HEK293T (cell line): ENCODE measurements around the gene AGPAT3.

Source experiments
- CTCF ChIA-PET: fragments of 350-600 bp; formaldehyde crosslinking; extraction: SDS; loops from one replicate; lab custom pipeline; 2021; ENCODE audit warnings: antibody characterized with exemption, inconsistent platforms; lab: Yijun Ruan, JAX
- POLR2A ChIA-PET: fragments of 350-600 bp; formaldehyde crosslinking; extraction: SDS; loops from one replicate; lab custom pipeline; 2020; ENCODE audit warnings: antibody characterized with exemption, inconsistent platforms; lab: Yijun Ruan, JAX
- DNase-seq: peaks from one replicate; pipeline ENCODE4 v3.0.0; 2012; ENCODE audit warnings: mixed read lengths; ENCODE audit errors: extremely low spot score
- ARNT ChIP-seq: fragments of 450-650 bp; IDR thresholded peaks from 2 replicates; pipeline ENCODE4 v1.6.1; 2017; ENCODE audit warnings: mild to moderate bottlenecking
- BHLHE40 ChIP-seq: fragments of 450-650 bp; IDR thresholded peaks from 2 replicates; pipeline ENCODE4 v1.6.1; 2016; ENCODE audit warnings: mild to moderate bottlenecking, moderate library complexity, borderline replicate concordance
- CTBP1 ChIP-seq: fragments of 450-650 bp; IDR thresholded peaks from 2 replicates; pipeline ENCODE4 v1.6.1; 2016; ENCODE audit warnings: borderline replicate concordance
- ELF4 ChIP-seq: fragments of 450-650 bp; IDR thresholded peaks from 2 replicates; pipeline ENCODE4 v1.6.1; 2017; ENCODE audit warnings: antibody characterized with exemption
- FOXA1 ChIP-seq: fragments of 450-650 bp; IDR thresholded peaks from 2 replicates; pipeline ENCODE4 v1.6.1; 2016; ENCODE audit warnings: mild to moderate bottlenecking
- FOXK2 ChIP-seq: fragments of 450-650 bp; IDR thresholded peaks from 2 replicates; pipeline ENCODE4 v1.6.1; 2016; ENCODE audit warnings: mild to moderate bottlenecking
- FOXM1 ChIP-seq: fragments of 450-650 bp; IDR thresholded peaks from 2 replicates; pipeline ENCODE4 v1.6.1; 2017; ENCODE audit warnings: mild to moderate bottlenecking, borderline replicate concordance
- HDGF ChIP-seq: fragments of 450-650 bp; IDR thresholded peaks from 2 replicates; pipeline ENCODE4 v1.6.1; 2017; ENCODE audit warnings: antibody characterized with exemption, borderline replicate concordance
- L3MBTL2 ChIP-seq: fragments of 450-650 bp; conservative IDR thresholded peaks from 2 replicates; pipeline ENCODE4 v1.6.1; 2016; ENCODE audit warnings: mild to moderate bottlenecking
- LEF1 ChIP-seq: fragments of 450-650 bp; IDR thresholded peaks from 2 replicates; pipeline ENCODE4 v1.6.1; 2017; ENCODE audit warnings: mild to moderate bottlenecking, borderline replicate concordance
- NFRKB ChIP-seq: fragments of 450-650 bp; IDR thresholded peaks from 2 replicates; pipeline ENCODE4 v1.6.1; 2016; ENCODE audit warnings: mild to moderate bottlenecking, moderate library complexity
- PKNOX1 ChIP-seq: fragments of 450-650 bp; IDR thresholded peaks from 2 replicates; pipeline ENCODE4 v1.6.1; 2016
- SP1 ChIP-seq: fragments of 450-650 bp; IDR thresholded peaks from 2 replicates; pipeline ENCODE4 v1.6.1; 2017
- SUZ12 ChIP-seq: fragments of 450-650 bp; IDR thresholded peaks from 2 replicates; pipeline ENCODE4 v1.6.1; 2016; ENCODE audit warnings: mild to moderate bottlenecking
- TARDBP ChIP-seq: fragments of 450-650 bp; IDR thresholded peaks from 2 replicates; pipeline ENCODE4 v1.6.1; 2016
- ZNF384 ChIP-seq: fragments of 450-650 bp; IDR thresholded peaks from 2 replicates; pipeline ENCODE4 v1.6.1; 2016

AGPAT3 gene

DNA sequence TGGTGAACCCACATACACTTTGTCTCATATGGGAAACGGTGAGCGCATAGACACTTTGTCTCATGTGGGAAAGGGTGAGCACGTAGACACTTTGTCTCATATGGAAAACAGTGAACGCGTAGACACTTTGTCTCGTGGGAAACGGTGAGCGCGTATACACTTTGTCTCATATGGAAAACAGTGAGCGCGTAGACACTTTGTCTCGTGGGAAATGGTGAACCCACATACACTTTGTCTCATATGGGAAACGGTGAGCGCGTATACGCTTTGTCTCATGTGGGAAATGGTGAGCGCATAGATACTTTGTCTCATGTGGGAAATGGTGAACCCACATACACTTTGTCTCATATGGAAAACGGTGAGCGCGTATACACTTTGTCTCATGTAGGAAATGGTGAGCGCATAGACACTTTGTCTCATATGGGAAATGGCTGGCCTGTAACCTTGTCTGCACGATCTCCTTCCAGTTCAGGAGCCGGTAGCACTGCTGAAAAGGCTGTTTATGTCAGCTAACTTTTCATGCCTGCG, 96.4 kb downstream of the AGPAT3 start:
- ChIA-PET CTCF (no interaction called here), POLR2A (no interaction called here)
- TF ChIP-seq FOXK2 (no peak), SUZ12 (no peak), PKNOX1 (no peak), BHLHE40 (no peak)

DNA sequence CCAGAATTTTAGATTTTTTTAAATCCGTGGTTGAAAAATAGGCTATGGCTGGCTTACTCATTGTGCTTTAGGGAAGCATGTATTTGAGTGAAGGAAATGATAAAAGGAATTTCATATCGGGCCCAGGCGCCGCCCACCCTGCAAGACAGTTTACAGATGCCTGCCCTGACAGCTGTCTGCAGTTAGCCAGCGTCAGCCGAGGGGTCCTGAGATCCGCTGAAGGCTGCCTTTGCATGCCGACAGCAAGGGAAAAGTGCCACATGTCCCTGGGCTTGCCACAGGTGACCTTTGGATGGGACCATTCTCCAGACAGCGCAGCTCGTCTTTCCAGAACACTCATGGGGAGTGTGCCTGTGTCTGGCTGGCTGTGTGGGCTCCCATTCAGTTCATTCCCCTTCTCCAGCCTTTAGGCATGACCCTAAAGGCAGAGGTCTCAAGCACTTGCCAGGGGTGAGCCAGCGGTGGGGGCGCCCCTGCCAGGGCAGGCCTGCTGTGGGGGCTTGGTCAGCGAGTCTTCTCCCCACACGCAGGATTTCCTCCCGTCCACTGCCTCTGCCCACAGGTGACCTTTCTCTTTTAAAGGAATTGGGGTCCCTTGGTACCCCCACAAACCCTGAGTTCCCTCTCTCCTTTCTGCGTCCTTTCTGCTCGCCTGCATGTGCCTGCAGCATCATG, 101.0 kb downstream of the AGPAT3 start:
- no peak for DNase-seq
- TF ChIP-seq ELF4: no peak
- TF ChIP-seq CTBP1: no peak
- no peak for TF ChIP-seq ARNT
- no peak for TF ChIP-seq BHLHE40
- TF ChIP-seq NFRKB: no peak
- TF ChIP-seq LEF1: no peak
- no peak for TF ChIP-seq TARDBP
- TF ChIP-seq FOXA1: no peak
- TF ChIP-seq SP1: no peak
- no peak for TF ChIP-seq HDGF
- no peak for TF ChIP-seq FOXM1
- no peak for TF ChIP-seq SUZ12
- no peak for TF ChIP-seq PKNOX1
- TF ChIP-seq ZNF384: no peak
- no peak for TF ChIP-seq FOXK2
- TF ChIP-seq L3MBTL2: no peak
- CTCF ChIA-PET: no interaction called here
- POLR2A ChIA-PET: no interaction called here

More for the DNA sequence above, 96.4 kb downstream of the AGPAT3 start:
- DNase-seq: no peak

DNA sequence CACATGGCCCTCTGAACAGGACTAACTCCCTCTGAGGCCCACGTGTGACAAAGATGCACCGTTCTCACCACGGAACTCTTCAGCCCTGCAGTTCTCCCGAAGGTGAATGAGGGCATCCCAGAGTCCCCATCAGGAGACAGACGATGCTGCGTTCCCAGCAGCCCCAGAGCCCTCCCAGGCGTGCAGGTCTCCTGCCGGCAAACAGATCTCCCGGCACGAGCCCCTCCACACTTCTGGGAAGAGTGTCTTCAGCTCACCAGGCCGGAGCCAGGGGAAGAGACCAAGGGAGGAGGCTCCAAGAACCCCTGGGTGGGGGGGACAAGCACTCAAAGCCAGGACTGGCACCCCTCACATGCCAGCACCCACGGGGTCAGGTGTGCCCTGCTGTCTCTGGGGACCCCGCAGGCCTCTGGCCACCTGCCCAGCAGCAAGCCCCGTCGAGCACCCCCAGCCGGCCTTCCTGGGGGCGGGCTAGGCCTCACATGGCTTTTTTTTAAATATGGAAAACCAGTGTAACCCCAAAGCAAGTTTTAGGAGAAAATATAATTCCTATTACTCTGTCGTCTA, 102.0 kb downstream of the AGPAT3 start:
- CTCF ChIA-PET: no interaction called here
- POLR2A ChIA-PET: no interaction called here
- TF ChIP-seq FOXA1 (no peak), SUZ12 (no peak), BHLHE40 (no peak), LEF1 (no peak), CTBP1 (no peak), TARDBP (no peak), SP1 (no peak), FOXM1 (no peak), L3MBTL2 (no peak), NFRKB (no peak), HDGF (no peak)
- no peak for DNase-seq

DNA sequence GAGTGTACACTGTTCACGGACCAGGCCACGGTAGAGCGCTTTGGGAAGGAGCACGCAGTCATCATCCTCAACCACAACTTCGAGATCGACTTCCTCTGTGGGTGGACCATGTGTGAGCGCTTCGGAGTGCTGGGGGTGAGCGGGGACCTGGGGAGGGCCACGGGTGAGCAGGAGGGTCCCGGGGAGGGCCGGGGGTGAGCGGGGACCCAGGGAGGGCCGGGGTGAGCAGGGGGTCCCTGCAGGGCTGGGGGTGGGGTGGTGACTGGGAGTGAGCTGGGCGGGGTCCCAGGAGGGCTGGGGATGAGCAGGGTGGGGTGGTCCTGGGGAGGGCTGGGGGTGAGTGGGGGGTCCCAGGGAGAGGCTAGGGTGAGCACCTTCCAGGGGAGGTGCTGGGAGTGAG, 103.0 kb downstream of the AGPAT3 start:
- DNase-seq: no peak
- ChIA-PET POLR2A (no interaction called here), CTCF (no interaction called here)
- TF ChIP-seq NFRKB (no peak), BHLHE40 (no peak), PKNOX1 (no peak), HDGF (no peak), SP1 (no peak), FOXA1 (no peak), FOXK2 (no peak), LEF1 (no peak), ZNF384 (no peak), ARNT (no peak)

DNA sequence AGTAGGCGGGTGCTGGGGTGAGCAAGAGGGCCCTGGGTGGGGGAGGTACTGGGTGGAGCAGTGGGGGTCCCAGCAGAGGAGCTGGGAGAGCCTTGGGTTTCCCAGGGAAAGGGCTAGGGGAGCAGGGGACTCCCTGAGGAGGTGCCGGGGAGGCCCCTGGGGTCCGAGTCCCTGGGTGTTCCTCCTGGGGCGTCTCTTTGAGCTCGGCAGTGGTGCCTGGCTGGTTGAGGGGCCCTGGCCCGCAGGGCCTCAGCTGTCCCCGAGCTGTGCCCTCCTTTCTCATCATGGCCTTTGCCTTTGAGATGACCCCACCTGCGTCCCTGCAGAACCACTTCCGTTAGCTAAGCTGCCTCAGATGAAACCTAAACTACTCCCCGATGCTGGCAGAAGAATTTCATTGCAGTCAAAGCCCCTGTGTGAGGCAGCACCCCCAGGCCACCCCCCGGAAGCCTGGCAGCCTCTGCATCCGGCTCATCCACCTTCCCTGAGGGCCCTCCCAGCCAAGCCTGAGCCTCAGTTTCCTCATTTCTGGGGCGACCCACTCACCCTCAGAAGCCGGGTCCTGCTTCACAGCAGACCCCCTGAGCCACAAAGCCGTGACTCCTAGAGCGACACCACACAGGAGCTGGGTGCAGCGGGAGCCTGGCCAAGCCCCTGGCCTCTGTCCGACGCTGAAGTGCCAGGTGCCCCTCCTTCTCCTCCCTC, 103.5 kb downstream of the AGPAT3 start:
- no peak for DNase-seq
- CTCF ChIA-PET: no interaction called here
- POLR2A ChIA-PET: no interaction called here
- no peak for TF ChIP-seq NFRKB
- no peak for TF ChIP-seq CTBP1
- TF ChIP-seq HDGF: no peak
- no peak for TF ChIP-seq SP1
- TF ChIP-seq PKNOX1: no peak
- no peak for TF ChIP-seq FOXA1

- no peak for TF ChIP-seq FOXK2
- TF ChIP-seq ELF4: no peak
- no peak for TF ChIP-seq SUZ12
- TF ChIP-seq HDGF: no peak
- no peak for TF ChIP-seq CTBP1
- no peak for TF ChIP-seq FOXA1
- TF ChIP-seq NFRKB: no peak
- TF ChIP-seq ZNF384: no peak
- TF ChIP-seq L3MBTL2: no peak
- no peak for TF ChIP-seq TARDBP
- no peak for TF ChIP-seq SP1
- DNase-seq: no peak
- POLR2A ChIA-PET: no interaction called here
- CTCF ChIA-PET: no interaction called here
These were observed 104.1 kb downstream of the AGPAT3 start for GRCh38 chr21:43969115-43969444.
